22Rv1 (cell line): ENCODE data around the gene COPG1.
"Not testable (repeated sequence)": the region's sequence is repeated elsewhere in the genome, so short reads cannot be mapped to it uniquely, and the experiment has no call there.

Source experiments
- H3K27ac ChIP-seq: fragments of 450-650 bp; 2 replicates; pipeline ENCODE4 v1.5.1; 2017
- ZFX ChIP-seq: fragments of 450-650 bp; IDR thresholded peaks from 2 replicates; pipeline ENCODE4 v1.6.1; 2017; ENCODE audit warnings: antibody characterized with exemption, borderline replicate concordance
- TF ChIP-seq, protein P1 (sequence below): fragments of 450-650 bp; IDR thresholded peaks from 2 replicates; pipeline ENCODE4 v1.5.1; 2017; ENCODE audit warnings: mild to moderate bottlenecking

Gene COPG1

GRCh38 chr3:129259612-129260477 lies 10.4 kb downstream of the COPG1 start:
- no peak for TF ChIP-seq ZFX
- TF ChIP-seq, protein P1, sequence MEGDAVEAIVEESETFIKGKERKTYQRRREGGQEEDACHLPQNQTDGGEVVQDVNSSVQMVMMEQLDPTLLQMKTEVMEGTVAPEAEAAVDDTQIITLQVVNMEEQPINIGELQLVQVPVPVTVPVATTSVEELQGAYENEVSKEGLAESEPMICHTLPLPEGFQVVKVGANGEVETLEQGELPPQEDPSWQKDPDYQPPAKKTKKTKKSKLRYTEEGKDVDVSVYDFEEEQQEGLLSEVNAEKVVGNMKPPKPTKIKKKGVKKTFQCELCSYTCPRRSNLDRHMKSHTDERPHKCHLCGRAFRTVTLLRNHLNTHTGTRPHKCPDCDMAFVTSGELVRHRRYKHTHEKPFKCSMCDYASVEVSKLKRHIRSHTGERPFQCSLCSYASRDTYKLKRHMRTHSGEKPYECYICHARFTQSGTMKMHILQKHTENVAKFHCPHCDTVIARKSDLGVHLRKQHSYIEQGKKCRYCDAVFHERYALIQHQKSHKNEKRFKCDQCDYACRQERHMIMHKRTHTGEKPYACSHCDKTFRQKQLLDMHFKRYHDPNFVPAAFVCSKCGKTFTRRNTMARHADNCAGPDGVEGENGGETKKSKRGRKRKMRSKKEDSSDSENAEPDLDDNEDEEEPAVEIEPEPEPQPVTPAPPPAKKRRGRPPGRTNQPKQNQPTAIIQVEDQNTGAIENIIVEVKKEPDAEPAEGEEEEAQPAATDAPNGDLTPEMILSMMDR = no peak
- no peak overlapping the region for H3K27ac ChIP-seq

DNA sequence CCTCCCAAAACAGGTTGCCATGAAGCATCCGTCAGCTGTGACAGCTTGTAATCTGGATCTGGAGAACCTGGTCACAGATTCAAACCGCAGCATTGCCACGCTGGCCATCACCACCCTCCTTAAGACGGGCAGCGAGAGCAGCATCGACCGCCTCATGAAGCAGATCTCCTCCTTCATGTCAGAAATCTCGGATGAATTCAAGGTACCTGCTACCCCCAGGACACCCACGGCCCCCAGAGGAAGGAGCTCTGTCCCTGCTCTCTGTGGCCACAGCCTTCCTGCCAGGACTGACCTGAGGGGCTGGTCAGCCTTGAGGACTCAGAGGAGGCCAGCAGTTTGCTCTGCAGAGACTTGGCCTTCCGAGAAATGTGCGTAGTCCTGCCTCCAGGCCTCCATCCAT lies 11.2 kb downstream of the COPG1 start:
- TF ChIP-seq, protein P1 = no peak
- TF ChIP-seq ZFX = no peak
- H3K27ac ChIP-seq = no peak overlapping the region

- no peak overlapping the region for H3K27ac ChIP-seq
- TF ChIP-seq, protein P1 = no peak
- TF ChIP-seq ZFX = no peak
Measured at GRCh38 chr3:129261894-129262293, 12.5 kb downstream of the COPG1 start.

DNA sequence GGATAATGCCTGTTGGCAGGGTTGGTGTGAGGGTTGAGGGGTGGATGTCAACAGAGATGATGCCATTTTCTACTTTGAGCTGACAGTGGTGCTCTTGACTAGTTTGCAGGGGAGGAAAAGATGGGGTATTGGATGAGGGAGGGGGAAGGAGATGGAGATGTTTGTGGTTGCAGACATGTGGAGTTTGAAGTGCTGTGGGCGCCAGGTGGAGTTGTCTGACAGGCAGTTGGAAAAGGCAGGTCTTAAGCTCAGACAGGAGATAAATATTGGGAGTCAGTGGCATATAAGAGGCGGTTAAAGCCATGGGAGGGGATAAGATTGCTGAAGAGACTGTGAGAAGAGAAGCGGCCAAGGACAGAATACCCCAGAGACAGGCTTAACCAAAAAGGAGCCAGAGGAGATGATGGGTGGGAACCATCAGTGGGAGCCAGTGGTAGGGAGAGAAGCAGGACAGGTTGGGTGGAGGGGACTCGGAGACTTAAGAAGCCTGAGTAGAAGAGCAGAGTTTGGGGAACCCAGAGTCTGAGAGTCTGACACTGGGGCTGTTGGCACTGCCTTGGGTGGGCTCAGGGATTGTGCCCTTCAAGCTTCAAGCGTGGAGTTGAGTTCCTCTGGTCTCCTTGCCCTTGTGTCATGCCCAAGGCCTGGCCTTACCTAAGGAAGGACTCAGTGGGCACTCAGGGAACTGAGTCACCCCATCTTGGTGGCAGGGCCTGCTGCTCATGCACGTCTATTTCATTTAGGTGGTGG lies 13.9 kb downstream of the COPG1 start:
- TF ChIP-seq, protein P1 = no peak
- TF ChIP-seq ZFX = no peak
- H3K27ac ChIP-seq = no peak overlapping the region

GRCh38 chr3:129264994-129265393 lies 15.6 kb downstream of the COPG1 start:
- not testable (repeated sequence) for H3K27ac ChIP-seq

DNA sequence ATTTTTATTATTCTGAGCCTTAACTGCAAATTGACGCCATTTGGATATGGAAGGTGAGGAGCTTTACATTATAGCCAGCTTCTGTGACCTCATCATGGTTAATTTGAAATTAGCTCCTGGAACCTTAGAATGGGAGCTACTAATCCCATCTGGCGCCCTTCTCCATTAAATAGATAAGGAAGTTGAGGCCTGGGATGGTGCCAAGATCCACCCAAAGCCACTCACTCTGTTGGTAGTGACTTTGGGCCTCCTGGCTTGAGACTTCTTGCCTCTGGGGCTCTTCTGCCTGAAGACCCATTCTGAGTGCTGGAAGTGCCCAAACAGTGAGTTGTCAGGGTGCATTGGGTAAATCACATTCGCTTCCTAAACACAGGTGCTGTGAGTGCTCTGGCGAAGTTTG lies 17.2 kb downstream of the COPG1 start:
- no peak overlapping the region for H3K27ac ChIP-seq
- TF ChIP-seq, protein P1 = no peak
- no peak for TF ChIP-seq ZFX

DNA sequence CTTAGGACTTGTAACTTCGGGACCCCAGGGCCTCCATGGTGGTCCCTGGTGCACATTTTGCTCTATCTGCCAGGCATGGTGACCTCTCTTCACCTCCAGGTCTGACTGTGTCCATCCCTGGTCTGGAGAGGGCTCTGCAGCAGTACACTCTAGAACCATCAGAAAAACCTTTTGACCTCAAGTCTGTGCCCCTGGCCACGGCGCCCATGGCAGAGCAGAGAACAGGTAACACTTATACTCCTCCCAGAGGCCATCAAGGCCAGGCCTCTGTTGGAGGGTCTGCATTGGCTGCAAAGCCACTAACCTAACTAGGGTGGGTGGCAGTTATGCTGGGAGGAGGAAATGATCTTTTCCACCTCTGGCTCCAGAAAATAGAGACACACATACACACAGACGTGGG lies 19.0 kb downstream of the COPG1 start:
- H3K27ac ChIP-seq = no peak overlapping the region
- TF ChIP-seq, protein P1 = no peak
